ENCODE results near the gene NDUFA8.

DNA sequence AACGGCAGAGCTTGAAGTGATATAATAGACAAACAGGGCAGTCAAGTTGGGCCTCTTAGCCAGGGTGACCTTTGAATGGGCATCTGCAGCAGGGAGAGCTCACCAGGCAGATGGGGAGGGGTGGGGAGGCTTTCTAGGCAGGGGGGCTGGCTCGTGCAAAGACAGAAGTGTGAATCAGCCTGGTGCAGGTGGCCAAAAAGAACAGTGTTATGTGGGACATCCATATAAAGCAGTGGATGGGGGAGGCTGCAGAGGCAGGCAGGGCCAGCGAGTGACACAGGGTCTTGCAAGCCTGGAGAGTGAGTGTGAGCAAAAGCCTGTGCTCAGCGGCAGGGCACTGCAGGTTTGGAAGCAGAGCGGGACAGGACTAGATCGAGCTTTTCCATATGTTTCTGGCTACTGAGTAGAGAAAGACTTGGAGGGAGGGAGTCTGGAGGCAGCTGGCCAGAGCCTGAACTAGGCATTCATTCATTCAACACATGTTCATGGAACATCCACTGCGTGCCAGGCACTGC lies 52.2 kb downstream of the NDUFA8 start:
- TF ChIP-seq, protein P1, sequence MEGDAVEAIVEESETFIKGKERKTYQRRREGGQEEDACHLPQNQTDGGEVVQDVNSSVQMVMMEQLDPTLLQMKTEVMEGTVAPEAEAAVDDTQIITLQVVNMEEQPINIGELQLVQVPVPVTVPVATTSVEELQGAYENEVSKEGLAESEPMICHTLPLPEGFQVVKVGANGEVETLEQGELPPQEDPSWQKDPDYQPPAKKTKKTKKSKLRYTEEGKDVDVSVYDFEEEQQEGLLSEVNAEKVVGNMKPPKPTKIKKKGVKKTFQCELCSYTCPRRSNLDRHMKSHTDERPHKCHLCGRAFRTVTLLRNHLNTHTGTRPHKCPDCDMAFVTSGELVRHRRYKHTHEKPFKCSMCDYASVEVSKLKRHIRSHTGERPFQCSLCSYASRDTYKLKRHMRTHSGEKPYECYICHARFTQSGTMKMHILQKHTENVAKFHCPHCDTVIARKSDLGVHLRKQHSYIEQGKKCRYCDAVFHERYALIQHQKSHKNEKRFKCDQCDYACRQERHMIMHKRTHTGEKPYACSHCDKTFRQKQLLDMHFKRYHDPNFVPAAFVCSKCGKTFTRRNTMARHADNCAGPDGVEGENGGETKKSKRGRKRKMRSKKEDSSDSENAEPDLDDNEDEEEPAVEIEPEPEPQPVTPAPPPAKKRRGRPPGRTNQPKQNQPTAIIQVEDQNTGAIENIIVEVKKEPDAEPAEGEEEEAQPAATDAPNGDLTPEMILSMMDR (IDR thresholded peaks at IDR 0.05): no peak
- TF ChIP-seq POLR2A (IDR thresholded peaks at IDR 0.05): no peak
